ENCODE results near the gene PKN2. TPM values are rescaled to one million over a fixed set of nuclear protein-coding genes. Genes with fewer than 3 reads are reported as not detected.

The PKN2 gene
- total and polyA plus RNA-seq, 2 of the 8 experiments (the other 6 are each of a cell fraction or from before 2014, with no cell fraction given) = 7.8 to 32.0 TPM

DNA sequence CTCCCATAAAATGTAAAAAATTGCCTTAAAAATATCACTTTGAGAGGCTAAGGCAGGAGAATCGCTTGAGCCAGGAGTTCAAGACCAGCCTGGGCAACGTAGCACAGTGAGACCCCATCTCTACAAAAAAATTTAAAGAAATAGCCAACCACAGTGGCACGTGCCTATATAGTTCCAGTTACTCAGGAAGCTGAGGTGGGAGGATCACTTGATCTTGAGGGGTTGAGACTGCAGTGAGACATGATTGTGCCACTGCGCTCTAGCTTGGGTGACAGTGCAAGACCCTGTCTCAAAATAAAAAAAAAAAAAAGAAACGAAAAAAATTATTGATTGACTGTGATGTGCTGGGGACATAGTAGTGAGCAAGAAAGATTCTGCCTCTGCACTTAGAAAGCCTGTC is 38.4 kb downstream of the PKN2 start:
- Histone ChIP-seq H3K9ac (replicated peaks in 1 of 4; ENCODE audit: extremely low read depth in 1 of 4, low read depth in 3 of 4, low read length in 3 of 4) (no peak overlapping the region), H3K4me2 (ENCODE audit: insufficient read depth in 1 of 2, low read depth in 2 of 2, low read length in 2 of 2) (no peak overlapping the region), H2BK20ac (ENCODE audit: low read length) (no peak overlapping the region), H4K8ac (ENCODE audit: extremely low read depth, insufficient read depth, low read length) (no peak overlapping the region), H4K91ac (replicated peaks; ENCODE audit: insufficient read length, low read length) (no peak overlapping the region), H2BK12ac (ENCODE audit: low read depth, low read length) (no peak overlapping the region), H3K4me1 (replicated peaks in 1 of 4; ENCODE audit: control insufficient read depth in 3 of 4, insufficient read depth in 4 of 4, low read length in 3 of 4) (no peaks in the 10 kb centered on the region), H3K23me2 (ENCODE audit: low read depth, low read length) (no peaks in the 10 kb centered on the region), H3K79me1 (ENCODE audit: low read depth, low read length) (no peaks in the 10 kb centered on the region; the same call in 1 of the 2 replicates), H4K20me1 (replicated peaks in 1 of 2; ENCODE audit: control insufficient read depth in 1 of 2, insufficient read depth in 2 of 2, low read length in 2 of 2) (peaks cover 2% of the 10 kb centered on the region in 2 experiments), H4K5ac (ENCODE audit: insufficient read length, low read depth, low read length) (no peak overlapping the region), H2BK15ac (ENCODE audit: low read length) (no peak overlapping the region), H3K23ac (ENCODE audit: insufficient read length) (no peak overlapping the region), H3K79me2 (ENCODE audit: control insufficient read depth in 1 of 2, insufficient read depth in 2 of 2, low read length in 2 of 2) (peaks cover 0 to 83% of the 10 kb centered on the region in 2 experiments; a peak in 3 of 4 replicates), H3K56ac (replicated peaks; ENCODE audit: insufficient read length, low read depth, low read length) (no peak overlapping the region), H3K27me3 (replicated peaks in 1 of 4; ENCODE audit: control insufficient read depth in 3 of 4, extremely low read depth in 1 of 4, insufficient read depth in 3 of 4, low read length in 3 of 4) (no peaks in the 10 kb centered on the region), H3K9me3 (ENCODE audit: insufficient read depth in 2 of 2, low read depth in 1 of 2, low read length in 1 of 2) (no peaks in the 10 kb centered on the region), H2BK120ac (replicated peaks; ENCODE audit: low read depth, low read length) (no peak overlapping the region), H3K36me3 (ENCODE audit: control insufficient read depth in 2 of 4, insufficient read depth in 4 of 4, low read length in 3 of 4) (no peaks in the 10 kb centered on the region), H2BK5ac (ENCODE audit: low read depth, low read length) (no peak overlapping the region), H3K27ac (ENCODE audit: low read depth, low read length) (no peak overlapping the region), H2AFZ (ENCODE audit: low read length) (no peak overlapping the region), H3K18ac (ENCODE audit: extremely low read depth, low read length) (no peak overlapping the region), H3K4ac (replicated peaks; ENCODE audit: insufficient read length, low read depth, low read length) (no peak overlapping the region), H3K4me3 (ENCODE audit: extremely low read depth in 1 of 4, insufficient read depth in 2 of 4, low read depth in 3 of 4, low read length in 4 of 4) (no peak overlapping the region), H3K14ac (ENCODE audit: insufficient read length) (no peak overlapping the region), H2AK5ac (ENCODE audit: low read depth, low read length) (no peak overlapping the region)
- POLR2A ChIA-PET (ENCODE audit: partially characterized antibody) = no interaction called here
- WGBS, 2 experiments (ENCODE audit: extremely low coverage in 1 of 2, insufficient coverage in 1 of 2, insufficient read length in 1 of 2, insufficient replicate concordance in 2 of 2, low coverage in 1 of 2, low lambda C conversion rate in 2 of 2, missing lambda C conversion rate in 1 of 2) = 88% methylated on average over 5 of the region's 5 CpGs; no CpG with 5 or more reads in 1 of the 2 experiments
- CTCF ChIA-PET (ENCODE audit: partially characterized antibody) = no interaction called here
- no peak for DNase-seq (ENCODE audit: low read depth in 1 of 2, low spot score in 2 of 2)
- FAIRE-seq = no peak
- no peak for TF ChIP-seq RBBP5 (IDR thresholded peaks at IDR 0.05; ENCODE audit: borderline replicate concordance, low read depth, low read length)
- no peak for TF ChIP-seq TEAD4 (IDR thresholded peaks at IDR 0.05; ENCODE audit: low read depth, low read length)
- TF ChIP-seq TBP (IDR thresholded peaks at IDR 0.05; ENCODE audit: low read depth, low read length) = no peak
- TF ChIP-seq SIX5 (IDR thresholded peaks at IDR 0.05; ENCODE audit: low read depth, low read length) = no peak
- TF ChIP-seq, protein P1, sequence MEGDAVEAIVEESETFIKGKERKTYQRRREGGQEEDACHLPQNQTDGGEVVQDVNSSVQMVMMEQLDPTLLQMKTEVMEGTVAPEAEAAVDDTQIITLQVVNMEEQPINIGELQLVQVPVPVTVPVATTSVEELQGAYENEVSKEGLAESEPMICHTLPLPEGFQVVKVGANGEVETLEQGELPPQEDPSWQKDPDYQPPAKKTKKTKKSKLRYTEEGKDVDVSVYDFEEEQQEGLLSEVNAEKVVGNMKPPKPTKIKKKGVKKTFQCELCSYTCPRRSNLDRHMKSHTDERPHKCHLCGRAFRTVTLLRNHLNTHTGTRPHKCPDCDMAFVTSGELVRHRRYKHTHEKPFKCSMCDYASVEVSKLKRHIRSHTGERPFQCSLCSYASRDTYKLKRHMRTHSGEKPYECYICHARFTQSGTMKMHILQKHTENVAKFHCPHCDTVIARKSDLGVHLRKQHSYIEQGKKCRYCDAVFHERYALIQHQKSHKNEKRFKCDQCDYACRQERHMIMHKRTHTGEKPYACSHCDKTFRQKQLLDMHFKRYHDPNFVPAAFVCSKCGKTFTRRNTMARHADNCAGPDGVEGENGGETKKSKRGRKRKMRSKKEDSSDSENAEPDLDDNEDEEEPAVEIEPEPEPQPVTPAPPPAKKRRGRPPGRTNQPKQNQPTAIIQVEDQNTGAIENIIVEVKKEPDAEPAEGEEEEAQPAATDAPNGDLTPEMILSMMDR (IDR thresholded peaks at IDR 0.05; ENCODE audit: control extremely low read depth in 1 of 3, insufficient read depth in 1 of 3, low read depth in 1 of 3, low read length in 3 of 3) = no peak
- TF ChIP-seq JUN (IDR thresholded peaks at IDR 0.05; ENCODE audit: low read depth, low read length) = no peak
- TF ChIP-seq, protein P2, sequence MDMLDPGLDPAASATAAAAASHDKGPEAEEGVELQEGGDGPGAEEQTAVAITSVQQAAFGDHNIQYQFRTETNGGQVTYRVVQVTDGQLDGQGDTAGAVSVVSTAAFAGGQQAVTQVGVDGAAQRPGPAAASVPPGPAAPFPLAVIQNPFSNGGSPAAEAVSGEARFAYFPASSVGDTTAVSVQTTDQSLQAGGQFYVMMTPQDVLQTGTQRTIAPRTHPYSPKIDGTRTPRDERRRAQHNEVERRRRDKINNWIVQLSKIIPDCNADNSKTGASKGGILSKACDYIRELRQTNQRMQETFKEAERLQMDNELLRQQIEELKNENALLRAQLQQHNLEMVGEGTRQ (IDR thresholded peaks at IDR 0.05; ENCODE audit: low read length) = no peak
- no peak for TF ChIP-seq BRCA1 (IDR thresholded peaks at IDR 0.05; ENCODE audit: low read depth, low read length)
- TF ChIP-seq RNF2 (IDR thresholded peaks at IDR 0.05; ENCODE audit: borderline replicate concordance, low read depth, low read length, missing control alignments, poor library complexity, severe bottlenecking) = no peak
- TF ChIP-seq CTBP2 (IDR thresholded peaks at IDR 0.05; ENCODE audit: borderline replicate concordance, insufficient read depth, insufficient read length, low read length) = no peak
- no peak for TF ChIP-seq SRF (IDR thresholded peaks at IDR 0.05; ENCODE audit: low read depth, low read length)

All from H1 (cell line).